Mammary epithelial cell (primary cell): ENCODE results near the gene PRR36.

Experiments
- CTCF ChIP-seq, 2 donors: IDR thresholded peaks in 1 of 2; conservative IDR thresholded peaks in 1 of 2; 2 replicates each; pipeline ENCODE4 v1.5.1; 2011 to 2012; ENCODE audit warnings: inconsistent platforms in 2 of 2, low read length in 2 of 2, mild to moderate bottlenecking in 2 of 2, control low read depth in 1 of 2, low read depth in 1 of 2; ENCODE audit not compliant: insufficient read depth in 1 of 2; ENCODE audit errors: extremely low read depth in 1 of 2
- EZH2 ChIP-seq: IDR thresholded peaks from 2 replicates; pipeline ENCODE4 v1.6.1; 2012; ENCODE audit warnings: low read length, inconsistent platforms, borderline replicate concordance

- TF ChIP-seq CTCF (conservative IDR thresholded peaks at IDR 0.05 in 1 of 2, IDR thresholded peaks at IDR 0.05 in 1 of 2; ENCODE audit: extremely low read depth in 1 of 2, insufficient read depth in 1 of 2, low read depth in 1 of 2, low read length in 2 of 2) = no peak
- TF ChIP-seq EZH2 = no peak
Measured at GRCh38 chr19:7863157-7863970, 10.8 kb downstream of the PRR36 start.
